Measurements from ENCODE around the gene BRF1.

Gene BRF1

DNA sequence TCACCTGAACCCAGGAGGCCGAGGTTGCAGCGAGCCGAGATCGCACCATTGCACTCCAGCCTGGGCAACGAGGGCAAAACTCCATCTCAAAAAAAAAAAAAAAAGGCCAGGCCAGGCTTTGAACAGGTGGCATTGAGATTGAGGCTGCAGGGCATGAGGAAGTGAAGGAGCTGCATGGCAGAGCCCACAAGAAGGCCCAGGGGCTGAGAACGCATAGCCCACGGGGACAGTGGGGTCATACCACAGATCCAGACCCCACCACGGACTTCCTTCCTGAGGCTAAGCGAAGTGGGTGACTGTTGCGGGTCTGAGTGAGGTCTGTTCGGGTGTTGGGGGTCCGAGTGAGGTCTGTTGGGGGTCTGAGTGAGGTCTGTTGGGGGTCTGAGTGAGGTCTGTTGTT, 140.0 kb downstream of the BRF1 start:
- Histone ChIP-seq H3K9ac (ENCODE audit: low read depth in 1 of 2, low read length in 2 of 2) (no peak overlapping the region), H3K27ac (ENCODE audit: low read depth, low read length) (no peak overlapping the region)

DNA sequence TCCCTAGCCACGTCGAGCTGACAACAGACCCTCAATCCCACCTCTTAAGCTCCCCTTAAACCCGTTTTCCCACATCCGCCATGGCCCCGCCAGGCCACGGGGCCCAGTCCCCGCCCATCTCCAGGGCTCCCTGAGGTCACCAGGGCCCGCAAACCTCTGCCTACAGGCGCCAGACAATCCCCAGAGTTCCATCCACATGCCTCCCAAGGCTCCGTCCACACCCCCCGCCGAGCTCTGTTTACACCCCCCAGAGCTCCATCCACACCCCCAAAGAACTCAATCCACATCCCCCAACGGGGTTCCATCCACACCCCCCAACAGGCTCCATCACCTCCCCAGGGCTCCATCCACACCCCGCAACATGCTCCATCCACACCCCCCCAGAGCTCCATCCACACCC, 141.5 kb downstream of the BRF1 start:
- H3K27me3 ChIP-seq (ENCODE audit: control insufficient read depth in 1 of 2, insufficient read depth in 2 of 2, low read length in 2 of 2): no peaks in the 10 kb centered on the region
- H3K9me3 ChIP-seq (ENCODE audit: control insufficient read depth in 1 of 2, low read length in 2 of 2): no peaks in the 10 kb centered on the region
- H3K36me3 ChIP-seq (ENCODE audit: control insufficient read depth in 1 of 2, insufficient read depth in 2 of 2, low read length in 2 of 2): no peaks in the 10 kb centered on the region
- peaks cover 8 to 10% of the 10 kb centered on the region in 2 donors for H3K4me1 ChIP-seq (ENCODE audit: control insufficient read depth in 1 of 2, insufficient read depth in 2 of 2, low read length in 2 of 2)
- H3K27ac ChIP-seq (ENCODE audit: low read depth, low read length): no peak overlapping the region
- no peak overlapping the region for H3K9ac ChIP-seq (ENCODE audit: low read depth in 1 of 2, low read length in 2 of 2)
- H3K4me3 ChIP-seq (ENCODE audit: low read depth in 1 of 2, low read length in 2 of 2): no peak overlapping the region

More for the DNA sequence above, 140.0 kb downstream of the BRF1 start:
- H3K36me3 ChIP-seq (ENCODE audit: control insufficient read depth in 1 of 2, insufficient read depth in 2 of 2, low read length in 2 of 2): no peaks in the 10 kb centered on the region
- peaks cover 0 to 5% of the 10 kb centered on the region in 2 donors for H3K4me1 ChIP-seq (ENCODE audit: control insufficient read depth in 1 of 2, insufficient read depth in 2 of 2, low read length in 2 of 2)
- H3K27me3 ChIP-seq (ENCODE audit: control insufficient read depth in 1 of 2, insufficient read depth in 2 of 2, low read length in 2 of 2): no peaks in the 10 kb centered on the region
- H3K9me3 ChIP-seq (ENCODE audit: control insufficient read depth in 1 of 2, low read length in 2 of 2): no peaks in the 10 kb centered on the region
- no peak overlapping the region for H3K4me3 ChIP-seq (ENCODE audit: low read depth in 1 of 2, low read length in 2 of 2)

All from duodenal mucosa (tissue), 2 donors.